ENCODE measurements around the gene PELI1.
A peak's percentile ranks its signal among the peaks of the same experiment; 100 is the strongest.

Gene PELI1, protein sequence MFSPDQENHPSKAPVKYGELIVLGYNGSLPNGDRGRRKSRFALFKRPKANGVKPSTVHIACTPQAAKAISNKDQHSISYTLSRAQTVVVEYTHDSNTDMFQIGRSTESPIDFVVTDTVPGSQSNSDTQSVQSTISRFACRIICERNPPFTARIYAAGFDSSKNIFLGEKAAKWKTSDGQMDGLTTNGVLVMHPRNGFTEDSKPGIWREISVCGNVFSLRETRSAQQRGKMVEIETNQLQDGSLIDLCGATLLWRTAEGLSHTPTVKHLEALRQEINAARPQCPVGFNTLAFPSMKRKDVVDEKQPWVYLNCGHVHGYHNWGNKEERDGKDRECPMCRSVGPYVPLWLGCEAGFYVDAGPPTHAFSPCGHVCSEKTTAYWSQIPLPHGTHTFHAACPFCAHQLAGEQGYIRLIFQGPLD

GRCh38 chr2:64144057-64145013 is at the start of gene PELI1:
Gene PELI1, minus strand, starts transcription at chr2:64144420. Its CDS starts 36,110 bp downstream, at chr2:64108310.
- DNase-seq = peak; percentile 95

GRCh38 chr2:64193491-64193890 is 49.3 kb upstream of the PELI1 start:
- DNase-seq = no peak

DNA sequence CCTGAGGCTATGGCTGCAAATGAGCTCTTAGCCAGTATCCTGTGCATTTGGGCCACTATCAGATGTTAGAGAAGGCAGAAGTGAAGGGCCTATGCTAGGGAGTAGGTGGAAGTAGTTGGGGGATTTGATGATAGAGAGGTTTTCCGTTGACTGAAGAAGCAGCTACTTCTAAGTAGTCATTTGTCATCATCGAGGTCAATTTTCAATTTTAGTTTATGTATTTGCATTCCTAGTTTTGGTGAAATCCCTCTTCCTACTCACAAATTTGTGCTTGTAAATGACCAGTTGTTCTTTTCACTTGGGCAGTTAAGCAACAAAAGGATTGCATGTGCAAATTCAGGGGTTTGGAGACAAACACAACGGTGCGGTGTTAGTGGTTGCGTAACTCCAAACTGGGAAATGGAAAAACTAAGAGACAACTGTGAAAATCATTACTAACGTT is 48.5 kb upstream of the PELI1 start:
- no peak for DNase-seq

DNA sequence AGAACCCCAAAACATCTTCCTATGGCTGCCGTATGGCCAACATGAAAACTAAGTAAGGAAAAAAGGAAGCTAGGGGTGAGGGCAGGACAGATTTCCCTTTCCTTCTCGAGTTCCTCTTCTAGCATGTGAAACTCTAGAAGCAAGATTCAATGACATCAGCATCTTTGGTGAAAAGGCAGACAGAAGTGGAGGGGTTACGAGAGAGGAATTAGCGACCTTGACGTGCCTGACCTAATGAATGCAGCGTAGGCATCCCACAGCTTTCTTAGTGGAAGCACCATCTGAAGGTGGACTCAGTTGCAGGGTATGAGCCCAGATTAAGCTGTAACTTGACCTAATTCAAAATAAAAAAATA is 47.9 kb upstream of the PELI1 start:
- no peak for DNase-seq

DNA sequence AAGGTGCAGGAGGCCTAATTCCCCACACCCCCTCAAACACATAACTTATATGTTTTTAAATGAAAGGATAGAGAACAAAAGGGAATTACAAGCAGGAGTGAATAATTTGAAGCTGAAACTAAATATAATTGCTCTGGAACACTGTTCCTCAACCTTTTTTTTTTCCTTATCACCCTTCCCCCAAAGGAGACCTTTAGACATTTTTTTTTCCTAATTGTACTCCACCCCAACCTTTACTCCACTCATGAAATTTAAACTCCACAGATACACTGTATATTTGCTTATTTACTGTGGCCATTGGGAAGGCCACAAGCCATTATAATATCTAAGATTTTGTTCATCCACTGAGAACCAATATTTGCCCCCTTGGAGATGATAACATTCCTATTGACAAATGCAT is 45.4 kb upstream of the PELI1 start:
- no peak for DNase-seq

GRCh38 chr2:64189167-64189566 is 44.9 kb upstream of the PELI1 start:
- no peak for DNase-seq

GRCh38 chr2:64186699-64187605 is 42.7 kb upstream of the PELI1 start:
- no peak for DNase-seq

DNA sequence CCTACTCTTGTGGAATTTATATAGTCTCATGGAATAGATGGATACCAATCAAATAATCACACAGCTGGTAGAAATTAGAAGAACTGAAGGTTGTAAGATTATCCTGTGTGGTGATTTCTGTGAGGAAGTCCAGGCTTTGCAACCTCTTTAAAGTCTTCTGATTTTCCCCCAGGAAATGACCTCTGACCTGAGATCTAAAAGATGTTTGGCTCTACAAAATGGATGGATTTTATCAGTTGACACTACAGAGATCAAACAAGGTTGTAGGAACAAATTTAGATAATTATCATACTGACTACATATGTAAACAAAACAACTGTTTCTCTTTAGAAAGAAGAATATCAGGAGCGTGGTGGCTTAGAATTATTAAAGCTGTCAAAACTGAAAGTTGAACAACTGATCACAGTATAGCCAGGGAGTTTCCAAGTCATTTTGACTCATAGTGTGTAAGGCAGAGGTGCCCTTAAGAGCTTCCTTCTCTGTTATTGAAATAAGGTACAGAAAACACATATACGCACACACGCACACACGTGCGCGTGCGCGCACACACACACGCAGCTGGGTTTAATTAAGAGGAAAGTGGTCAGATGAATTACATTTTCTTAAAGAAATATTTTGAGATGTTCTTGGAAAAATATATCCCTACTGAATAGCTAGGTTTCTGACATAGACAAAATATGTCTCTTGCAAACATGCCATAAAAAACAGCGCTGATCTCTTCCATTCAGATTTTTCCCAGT is 35.5 kb upstream of the PELI1 start:
- no peak for DNase-seq

DNA sequence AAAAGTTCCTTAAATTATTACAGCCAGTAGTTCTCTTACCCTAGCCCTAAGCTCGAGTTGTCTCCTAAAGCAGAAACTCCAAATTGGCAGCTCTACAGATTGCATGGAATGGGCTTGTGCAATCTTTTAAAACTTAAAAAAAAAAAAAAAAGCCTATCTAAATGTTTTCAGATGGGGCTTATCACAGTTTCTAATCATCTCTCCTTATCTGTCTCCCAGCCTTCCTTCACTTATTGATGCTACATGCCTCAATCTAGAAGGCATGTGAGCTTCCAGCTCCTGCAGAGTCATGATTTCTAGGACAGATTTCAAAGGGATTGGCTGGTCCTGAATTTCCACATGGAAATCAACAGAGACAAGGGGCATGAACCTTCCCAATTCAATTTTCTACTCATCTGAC is 33.1 kb upstream of the PELI1 start:
- DNase-seq = no peak

- no peak for DNase-seq
These were observed 31.4 kb upstream of the PELI1 start for GRCh38 chr2:64175419-64176197.

- no peak for DNase-seq
These were observed 29.2 kb upstream of the PELI1 start for GRCh38 chr2:64173156-64174135.

GRCh38 chr2:64168756-64169155 is 24.5 kb upstream of the PELI1 start:
- no peak for DNase-seq

GRCh38 chr2:64168201-64168600 is 24.0 kb upstream of the PELI1 start:
- no peak for DNase-seq

DNA sequence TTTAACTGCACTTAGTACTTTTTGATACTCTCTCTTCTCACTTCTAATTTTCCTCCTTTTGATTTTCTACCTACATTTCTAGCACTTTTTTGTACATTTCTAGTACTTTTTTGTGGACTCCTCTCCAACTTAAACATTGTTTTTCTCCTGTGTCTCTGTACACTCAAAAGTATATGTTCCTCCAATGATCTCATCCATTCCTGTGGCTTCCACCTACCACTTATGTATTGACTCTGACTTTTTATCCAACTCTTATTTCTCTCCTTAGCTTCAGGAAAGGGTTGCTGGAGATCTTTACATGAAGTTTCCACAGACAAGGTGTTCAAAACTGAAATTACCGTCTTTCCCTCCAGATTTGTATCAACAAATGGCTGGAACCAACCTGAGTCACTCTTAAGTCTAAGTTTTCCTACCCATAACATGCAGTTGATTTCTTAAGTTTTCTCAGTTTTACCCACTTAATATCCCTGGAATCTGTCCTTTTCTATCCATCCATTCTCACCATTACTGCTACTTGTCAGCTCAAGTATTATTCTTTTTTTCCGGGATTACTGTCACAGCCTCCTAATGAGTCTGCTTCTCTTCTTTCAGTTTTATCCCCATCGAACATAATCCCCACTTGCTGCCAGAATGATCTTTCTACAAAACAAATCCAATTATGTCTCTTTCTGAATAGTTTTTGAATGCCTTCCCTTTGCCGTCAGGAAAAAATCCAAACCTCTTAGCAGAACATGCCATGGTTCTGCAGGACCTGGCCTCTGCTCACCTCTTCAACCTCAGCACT is 22.6 kb upstream of the PELI1 start:
- DNase-seq = no peak

DNA sequence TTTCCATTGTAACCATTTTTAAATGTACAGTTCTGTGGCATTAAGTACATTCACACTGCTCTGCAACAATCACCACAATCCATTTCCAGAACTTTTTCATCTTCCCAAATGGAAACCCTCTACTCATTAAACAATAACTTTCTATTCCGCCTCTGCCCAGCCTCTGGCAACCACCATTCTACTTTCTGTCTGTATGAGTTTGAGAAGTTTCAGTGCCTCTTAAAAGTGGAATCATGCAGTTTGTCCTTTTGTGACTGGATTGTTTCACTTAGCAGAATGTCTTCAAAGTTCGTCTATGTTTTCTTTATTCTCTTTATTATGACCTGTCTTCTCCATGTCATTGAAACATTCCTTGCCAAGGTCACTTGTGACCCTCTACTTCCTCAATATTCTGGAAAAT is 22.0 kb upstream of the PELI1 start:
- no peak for DNase-seq

DNA sequence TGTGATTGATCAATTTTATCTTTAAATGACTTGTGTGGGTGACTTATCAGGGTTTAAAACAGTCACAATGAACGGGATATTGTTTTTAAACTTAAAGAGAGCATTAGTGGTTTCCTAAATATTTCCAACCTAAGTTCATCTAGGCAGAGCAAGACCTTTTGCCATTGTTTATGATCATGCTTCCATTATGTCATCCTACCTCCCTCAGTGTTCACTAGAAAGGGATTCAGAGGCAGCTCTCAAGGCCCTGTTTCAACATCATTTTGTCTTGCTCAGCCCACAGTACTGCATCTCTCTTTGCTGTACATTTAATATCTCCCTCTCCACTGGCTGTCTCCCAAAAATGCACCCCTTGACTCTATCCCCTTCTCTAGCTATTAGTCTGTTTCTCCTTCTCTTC is 21.5 kb upstream of the PELI1 start:
- no peak for DNase-seq

- DNase-seq = no peak
These were observed 20.4 kb upstream of the PELI1 start for GRCh38 chr2:64164629-64165028.

GRCh38 chr2:64162516-64162915 is 18.3 kb upstream of the PELI1 start:
- DNase-seq = no peak

GRCh38 chr2:64157792-64158191 is 13.6 kb upstream of the PELI1 start:
- DNase-seq = no peak

All from activated effector memory CD4-positive, alpha-beta T cell treated with anti-CD3 and anti-CD28 coated beads, Interleukin-2, amount 50 U/mL, for 16 hours (primary cell).